Fibroblast of lung (primary cell): ENCODE results near the gene AGAP1. TPM values are rescaled to one million over a fixed set of nuclear protein-coding genes. Genes with fewer than 3 reads are reported as not detected.

Experiments used
- DNase-seq, 2 donors: peaks; one replicate each; pipeline versions ENCODE4 v3.0.0 to v3.0.0-alpha.2; 2010; ENCODE audit warnings: low read depth in 2 of 2
- H2AFZ ChIP-seq: 2 replicates; pipeline ENCODE4 v1.5.1; 2012; ENCODE audit warnings: low read length, control low read depth, inconsistent platforms
- H3K27ac ChIP-seq: 2 replicates; pipeline ENCODE4 v1.5.1; 2011; ENCODE audit warnings: low read length, control low read depth; ENCODE audit not compliant: insufficient read depth
- H3K27me3 ChIP-seq: 2 replicates; pipeline ENCODE4 v1.5.1; 2011; ENCODE audit warnings: mild to moderate bottlenecking, low read length; ENCODE audit not compliant: control insufficient read depth, insufficient read depth
- H3K36me3 ChIP-seq: 2 replicates; pipeline ENCODE4 v1.5.1; 2011; ENCODE audit warnings: low read length; ENCODE audit not compliant: control insufficient read depth, insufficient read depth
- H3K4me1 ChIP-seq: 2 replicates; pipeline ENCODE4 v1.5.1; 2011; ENCODE audit warnings: low read length; ENCODE audit not compliant: control insufficient read depth, insufficient read depth; ENCODE audit errors: extremely low read depth
- H3K4me2 ChIP-seq: 2 replicates; pipeline ENCODE4 v1.5.1; 2011; ENCODE audit warnings: low read length, control low read depth; ENCODE audit not compliant: insufficient read depth; ENCODE audit errors: extremely low read depth
- H3K4me3 ChIP-seq, 4 experiments: fragments of 200-600 bp in 1 of 4; sonication (generic) in 1 of 4; replicated peaks in 1 of 4; 2 replicates each; pipeline ENCODE4 v1.5.1; 2011 to 2016; ENCODE audit warnings: low read length in 4 of 4, low read depth in 3 of 4, mild to moderate bottlenecking in 3 of 4, control low read depth in 2 of 4, inconsistent platforms in 1 of 4, mixed read lengths in 1 of 4; ENCODE audit not compliant: insufficient read depth in 1 of 4; ENCODE audit errors: control extremely low read depth in 1 of 4
- H3K79me2 ChIP-seq: 2 replicates; pipeline ENCODE4 v1.5.1; 2012; ENCODE audit warnings: mild to moderate bottlenecking, low read length, inconsistent platforms; ENCODE audit not compliant: control insufficient read depth, insufficient read depth
- H3K9ac ChIP-seq: 2 replicates; pipeline ENCODE4 v1.5.1; 2011; ENCODE audit warnings: mild to moderate bottlenecking, low read length, control low read depth; ENCODE audit not compliant: insufficient read depth
- H3K9me3 ChIP-seq: 2 replicates; pipeline ENCODE4 v1.5.1; 2012; ENCODE audit warnings: low read depth, low read length; ENCODE audit not compliant: control insufficient read depth, insufficient read depth
- H4K20me1 ChIP-seq: 2 replicates; pipeline ENCODE4 v1.5.1; 2011; ENCODE audit warnings: low read length; ENCODE audit not compliant: control insufficient read depth, insufficient read depth; ENCODE audit errors: extremely low read depth
- EZH2 ChIP-seq: IDR thresholded peaks from 2 replicates; pipeline ENCODE4 v1.5.1; 2012; ENCODE audit warnings: low read length, control low read depth, mild to moderate bottlenecking; ENCODE audit errors: missing control alignments
- polyA plus RNA-seq, 2 donors: library from polyadenylated mRNA; depleted of rRNA in 1 of 2; stranded (reverse) in 1 of 2; unstranded in 1 of 2; fragments of >200 nt; gene quantifications; 2 replicates each; pipeline ENCODE4 v1.2.1, GENCODE V29; 2011 to 2012; ENCODE audit warnings: missing spikeins in 1 of 2
- total RNA-seq: library from RNA; depleted of rRNA; stranded (reverse); fragments of >200 nt; gene quantifications from 2 replicates; pipeline ENCODE4 v1.2.1, GENCODE V29; 2014
- TF ChIP-seq, protein P1 (sequence below), 2 donors: IDR thresholded peaks in 1 of 2; conservative IDR thresholded peaks in 1 of 2; 1 replicate in 1 of 2; 2 replicates in 1 of 2; pipeline ENCODE4 v1.5.1; 2011 to 2012; ENCODE audit warnings: low read length in 2 of 2, control low read depth in 1 of 2, inconsistent platforms in 1 of 2, low read depth in 1 of 2, mild to moderate bottlenecking in 1 of 2

Gene AGAP1
- total and polyA plus RNA-seq, 2 donors (not counting 1 experiment from before 2014, with no cell fraction given): 10.6 to 14.0 TPM

DNA sequence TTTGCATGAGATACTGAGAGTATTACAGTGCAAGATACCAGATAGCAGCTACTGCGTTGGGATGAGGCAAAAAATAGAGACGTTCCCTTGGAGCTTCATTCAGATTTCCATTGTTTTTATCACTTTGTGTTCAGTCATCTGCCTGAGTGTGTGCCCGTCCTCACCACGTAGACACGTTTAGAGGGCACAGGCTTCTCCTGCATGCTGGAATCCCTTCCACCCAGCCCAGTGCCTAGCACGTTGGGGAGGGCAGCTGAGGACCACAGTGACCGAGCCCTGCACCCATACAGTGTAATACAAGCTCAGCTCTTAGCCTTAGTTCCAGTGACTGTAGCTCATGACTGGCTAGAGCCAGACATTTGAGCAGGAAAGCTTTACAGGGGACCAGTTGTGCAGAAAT lies 539.6 kb downstream of the AGAP1 start:
- no peak overlapping the region for H3K27ac ChIP-seq
- H2AFZ ChIP-seq: no peak overlapping the region
- no peaks in the 10 kb centered on the region for H3K27me3 ChIP-seq
- no peak overlapping the region for H3K4me2 ChIP-seq
- no peak for TF ChIP-seq EZH2
- TF ChIP-seq, protein P1, sequence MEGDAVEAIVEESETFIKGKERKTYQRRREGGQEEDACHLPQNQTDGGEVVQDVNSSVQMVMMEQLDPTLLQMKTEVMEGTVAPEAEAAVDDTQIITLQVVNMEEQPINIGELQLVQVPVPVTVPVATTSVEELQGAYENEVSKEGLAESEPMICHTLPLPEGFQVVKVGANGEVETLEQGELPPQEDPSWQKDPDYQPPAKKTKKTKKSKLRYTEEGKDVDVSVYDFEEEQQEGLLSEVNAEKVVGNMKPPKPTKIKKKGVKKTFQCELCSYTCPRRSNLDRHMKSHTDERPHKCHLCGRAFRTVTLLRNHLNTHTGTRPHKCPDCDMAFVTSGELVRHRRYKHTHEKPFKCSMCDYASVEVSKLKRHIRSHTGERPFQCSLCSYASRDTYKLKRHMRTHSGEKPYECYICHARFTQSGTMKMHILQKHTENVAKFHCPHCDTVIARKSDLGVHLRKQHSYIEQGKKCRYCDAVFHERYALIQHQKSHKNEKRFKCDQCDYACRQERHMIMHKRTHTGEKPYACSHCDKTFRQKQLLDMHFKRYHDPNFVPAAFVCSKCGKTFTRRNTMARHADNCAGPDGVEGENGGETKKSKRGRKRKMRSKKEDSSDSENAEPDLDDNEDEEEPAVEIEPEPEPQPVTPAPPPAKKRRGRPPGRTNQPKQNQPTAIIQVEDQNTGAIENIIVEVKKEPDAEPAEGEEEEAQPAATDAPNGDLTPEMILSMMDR (conservative IDR thresholded peaks at IDR 0.05 in 1 of 2, IDR thresholded peaks at IDR 0.05 in 1 of 2; ENCODE audit: low read depth in 1 of 2, low read length in 2 of 2): no peak
- H3K36me3 ChIP-seq: no peaks in the 10 kb centered on the region
- H3K4me3 ChIP-seq: no peak overlapping the region
- H3K79me2 ChIP-seq: no peaks in the 10 kb centered on the region
- H3K9me3 ChIP-seq: no peaks in the 10 kb centered on the region
- H3K9ac ChIP-seq: no peak overlapping the region
- no peaks in the 10 kb centered on the region for H3K4me1 ChIP-seq
- H4K20me1 ChIP-seq: no peaks in the 10 kb centered on the region
- no peak for DNase-seq

DNA sequence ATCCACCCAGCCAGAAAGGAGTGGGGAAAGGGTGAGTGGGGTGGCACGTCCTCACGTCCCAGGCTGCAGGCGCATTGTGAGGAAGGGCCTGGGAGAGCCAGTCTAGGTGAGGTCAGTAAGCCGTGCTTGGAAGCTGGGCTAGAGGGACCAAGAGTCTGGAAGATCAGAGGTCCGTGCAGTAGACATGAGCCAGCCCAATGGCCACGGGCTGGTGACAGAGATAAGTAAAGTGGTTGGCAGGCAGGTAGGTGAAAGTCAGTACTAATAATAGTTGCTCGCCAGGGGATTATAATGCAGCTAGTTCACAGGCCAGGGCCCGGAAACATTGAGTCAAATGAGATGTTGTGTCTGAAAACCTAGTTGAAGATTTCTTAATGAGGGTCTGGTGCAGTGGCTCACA lies 541.1 kb downstream of the AGAP1 start:
- H3K79me2 ChIP-seq: no peaks in the 10 kb centered on the region
- H3K4me3 ChIP-seq: no peak overlapping the region
- TF ChIP-seq, protein P1 (conservative IDR thresholded peaks at IDR 0.05 in 1 of 2, IDR thresholded peaks at IDR 0.05 in 1 of 2; ENCODE audit: low read depth in 1 of 2, low read length in 2 of 2): no peak
- TF ChIP-seq EZH2: no peak
- no peaks in the 10 kb centered on the region for H3K27me3 ChIP-seq
- no peaks in the 10 kb centered on the region for H3K9me3 ChIP-seq
- no peaks in the 10 kb centered on the region for H4K20me1 ChIP-seq
- no peaks in the 10 kb centered on the region for H3K36me3 ChIP-seq
- H3K27ac ChIP-seq: no peak overlapping the region
- no peak overlapping the region for H3K4me2 ChIP-seq
- DNase-seq: no peak
- H3K9ac ChIP-seq: no peak overlapping the region
- no peak overlapping the region for H2AFZ ChIP-seq
- H3K4me1 ChIP-seq: no peaks in the 10 kb centered on the region

DNA sequence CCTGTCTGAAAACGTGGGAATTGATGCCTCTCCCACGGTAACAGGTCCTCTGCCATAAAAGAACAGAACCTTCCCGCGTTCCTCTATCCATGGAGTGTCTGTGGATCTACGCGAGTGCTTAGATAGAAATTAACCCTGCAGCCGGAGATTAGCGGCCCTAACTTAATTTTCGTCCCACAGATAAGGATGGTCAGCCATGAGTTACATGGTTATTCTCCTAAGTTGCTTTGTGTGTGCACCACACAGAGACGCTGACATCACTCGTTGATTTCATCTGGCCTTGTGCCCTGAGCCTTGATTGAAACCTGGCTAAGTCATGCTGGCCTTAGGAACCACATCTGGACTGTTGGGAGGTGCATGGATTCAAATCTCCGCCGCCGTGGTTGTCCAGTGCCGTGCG lies 542.2 kb downstream of the AGAP1 start:
- no peak for DNase-seq
- Histone ChIP-seq H4K20me1 (no peaks in the 10 kb centered on the region), H3K27ac (no peak overlapping the region), H3K79me2 (no peaks in the 10 kb centered on the region), H3K9ac (no peak overlapping the region), H3K4me1 (no peaks in the 10 kb centered on the region), H3K9me3 (no peaks in the 10 kb centered on the region), H3K4me3 (no peak overlapping the region), H3K36me3 (peaks cover 3% of the 10 kb centered on the region), H3K4me2 (no peak overlapping the region), H2AFZ (no peak overlapping the region), H3K27me3 (no peaks in the 10 kb centered on the region)
- TF ChIP-seq, protein P1 (conservative IDR thresholded peaks at IDR 0.05 in 1 of 2, IDR thresholded peaks at IDR 0.05 in 1 of 2; ENCODE audit: low read depth in 1 of 2, low read length in 2 of 2): no peak
- TF ChIP-seq EZH2: no peak
